Measurements from ENCODE around the gene ZNF784. TPM values are rescaled to one million over a fixed set of nuclear protein-coding genes. Genes with fewer than 3 reads are reported as not detected.

ZNF784 gene
- total and polyA plus RNA-seq, 2 of the 13 experiments (the other 11 are each of a cell fraction or from before 2014, with no cell fraction given), result 4.1 to 4.2 TPM

DNA sequence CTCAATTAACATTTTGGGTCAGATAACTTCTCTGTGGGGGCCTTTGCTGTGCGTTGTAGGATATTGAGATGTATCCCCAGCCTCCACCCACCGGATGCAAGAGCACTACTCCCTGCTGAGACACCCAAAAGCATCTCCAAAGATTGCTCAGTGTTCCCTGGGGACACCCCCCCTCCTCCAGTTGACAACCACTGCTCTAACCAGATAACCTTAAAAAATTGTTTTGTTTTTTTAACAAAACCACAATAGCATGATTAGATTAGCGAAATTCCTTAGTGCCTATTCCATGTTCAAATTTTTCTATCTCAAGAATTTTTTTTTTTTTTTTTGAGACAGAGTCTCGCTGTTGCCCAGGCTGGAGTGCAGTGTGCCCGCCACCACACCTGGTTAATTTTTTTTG lies 48.1 kb upstream of the ZNF784 start:
- no TSS peak for BruUV-seq (replicated peaks)
- no peak overlapping the region for H3K27ac ChIP-seq (ENCODE audit: extremely low read length, insufficient read depth, low read length)
- H3K27me3 ChIP-seq (ENCODE audit: control insufficient read depth in 1 of 2, insufficient read depth in 2 of 2, low read length in 2 of 2), result no peaks in the 10 kb centered on the region; a peak in 1 of 5 replicates
- peaks cover 37% of the 10 kb centered on the region for H4K20me1 ChIP-seq (ENCODE audit: insufficient read depth, low read length)
- intact Hi-C loops (cut with micrococcal nuclease; ENCODE audit: unreplicated experiment), result no loop called here
- no peak for FAIRE-seq
- H3K36me3 ChIP-seq (replicated peaks in 1 of 2; ENCODE audit: control insufficient read depth in 1 of 2, insufficient read depth in 2 of 2, low read length in 2 of 2), result peaks cover 27 to 51% of the 10 kb centered on the region in 2 experiments; a peak in 4 of 5 replicates
- no peak for ATAC-seq
- in situ Hi-C loops (cut with HindIII; ENCODE audit: extremely low pct_ligation_motif_present, low pct_unique_long_range_greater_than_20kb), result no loop called here
- H3K4me2 ChIP-seq (ENCODE audit: low read depth, low read length), result no peak overlapping the region
- no peak for DNase-seq (ENCODE audit: low spot score)
- H3K4me1 ChIP-seq (ENCODE audit: insufficient read depth, low read length), result peaks cover 24% of the 10 kb centered on the region
- ChIA-PET POLR2A (interaction anchor here (1.9 to 2.0 kb wide), 2 partner anchors 16 to 18 kb away, joined by 9 to 14 read pairs; partner anchors contain the start of gene U2AF2), CTCF (ENCODE audit: low intra/inter-chr PET ratio, low total read pairs) (no interaction called here)
- H3K4me3 ChIP-seq (replicated peaks in 1 of 3; ENCODE audit: insufficient read depth in 1 of 3, low read depth in 2 of 3, low read length in 3 of 3), result no peak overlapping the region
- H3K9ac ChIP-seq (ENCODE audit: insufficient read depth, low read depth, low read length), result no peak overlapping the region
- H2AFZ ChIP-seq (ENCODE audit: low read length), result no peak overlapping the region
- H3K9me3 ChIP-seq (ENCODE audit: low read length), result no peaks in the 10 kb centered on the region
- H3K79me2 ChIP-seq (ENCODE audit: insufficient read depth, low read length), result peaks cover 60% of the 10 kb centered on the region
- 97% methylated on average over 5 of the region's 5 CpGs for WGBS (ENCODE audit: low lambda C conversion rate)
- TF ChIP-seq ZNF569 (CRISPR knock-in tag; IDR thresholded peaks at IDR 0.05; ENCODE audit: borderline replicate concordance) (no peak), ZNF878 (CRISPR knock-in tag; IDR thresholded peaks at IDR 0.05) (no peak), SP4 (CRISPR knock-in tag; IDR thresholded peaks at IDR 0.05) (no peak), ZNF766 (CRISPR knock-in tag; IDR thresholded peaks at IDR 0.05; ENCODE audit: borderline replicate concordance) (no peak), ZNF773 (CRISPR knock-in tag; IDR thresholded peaks at IDR 0.05; ENCODE audit: borderline replicate concordance) (no peak), U2AF2 (IDR thresholded peaks at IDR 0.05; ENCODE audit: low read depth, low read length) (no peak)

DNA sequence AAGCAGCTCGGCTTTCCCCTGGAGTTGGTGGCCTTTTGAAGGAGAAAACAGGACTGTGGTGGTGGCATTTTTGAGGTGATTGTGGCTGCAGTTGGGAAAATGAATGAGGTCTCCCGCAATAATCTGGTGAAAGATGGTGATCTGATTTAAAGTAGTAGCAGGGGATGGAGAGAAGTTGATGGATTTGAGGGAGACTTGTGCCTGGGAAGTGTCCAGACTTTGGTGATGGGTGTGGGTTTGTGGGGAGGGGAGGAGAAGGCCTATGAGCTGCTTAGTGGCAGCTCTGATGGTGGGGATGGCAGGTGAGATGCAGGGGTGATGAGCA lies 46.6 kb upstream of the ZNF784 start:
- no TSS peak for BruUV-seq (replicated peaks)
- intact Hi-C loops (cut with micrococcal nuclease; ENCODE audit: unreplicated experiment) (no loop called here), in situ Hi-C loops (cut with HindIII; ENCODE audit: extremely low pct_ligation_motif_present, low pct_unique_long_range_greater_than_20kb) (no loop called here)
- Histone ChIP-seq H3K79me2 (ENCODE audit: insufficient read depth, low read length) (peaks cover 59% of the 10 kb centered on the region), H3K4me1 (ENCODE audit: insufficient read depth, low read length) (peaks cover 23% of the 10 kb centered on the region), H3K9me3 (ENCODE audit: low read length) (no peaks in the 10 kb centered on the region), H3K4me3 (replicated peaks in 1 of 3; ENCODE audit: insufficient read depth in 1 of 3, low read depth in 2 of 3, low read length in 3 of 3) (no peak overlapping the region), H3K27me3 (ENCODE audit: control insufficient read depth in 1 of 2, insufficient read depth in 2 of 2, low read length in 2 of 2) (no peaks in the 10 kb centered on the region; a peak in 1 of 5 replicates), H3K9ac (ENCODE audit: insufficient read depth, low read depth, low read length) (no peak overlapping the region), H2AFZ (ENCODE audit: low read length) (no peak overlapping the region), H3K36me3 (replicated peaks in 1 of 2; ENCODE audit: control insufficient read depth in 1 of 2, insufficient read depth in 2 of 2, low read length in 2 of 2) (peaks cover 39 to 59% of the 10 kb centered on the region in 2 experiments; a peak in 4 of 5 replicates), H4K20me1 (ENCODE audit: insufficient read depth, low read length) (peaks cover 51% of the 10 kb centered on the region), H3K27ac (ENCODE audit: extremely low read length, insufficient read depth, low read length) (no peak overlapping the region), H3K4me2 (ENCODE audit: low read depth, low read length) (no peak overlapping the region)
- ChIA-PET POLR2A (interaction anchor here (1.4 to 2.0 kb wide), 3 partner anchors 12 to 16 kb away, joined by 9 to 14 read pairs (median 10); partner anchors contain the start of gene U2AF2), CTCF (ENCODE audit: low intra/inter-chr PET ratio, low total read pairs) (interaction anchor here (1.4 kb wide), 1 partner anchor 18 kb away, joined by 7 read pairs; no protein-coding TSS in a partner anchor)
- ATAC-seq (no peak), FAIRE-seq (no peak), DNase-seq (ENCODE audit: low spot score) (no peak)
- TF ChIP-seq ZNF44 (CRISPR knock-in tag; IDR thresholded peaks at IDR 0.05), result no peak
- TF ChIP-seq ZNF260 (CRISPR knock-in tag; IDR thresholded peaks at IDR 0.05; ENCODE audit: borderline replicate concordance, low read depth), result no peak
- TF ChIP-seq ATF7-NPFF (CRISPR knock-in tag; IDR thresholded peaks at IDR 0.05; ENCODE audit: low read depth), result no peak
- no peak for TF ChIP-seq HMGA1 (CRISPR knock-in tag; conservative IDR thresholded peaks at IDR 0.05)
- TF ChIP-seq SPEN (CRISPR knock-in tag; IDR thresholded peaks at IDR 0.05; ENCODE audit: low read depth), result no peak
- TF ChIP-seq THAP11 (CRISPR knock-in tag; IDR thresholded peaks at IDR 0.05), result 0 out of 2 replicates have a peak, but pooled peaks have one; percentile 2
- TF ChIP-seq GATAD2A (CRISPR knock-in tag; IDR thresholded peaks at IDR 0.05), result no peak
- WGBS (ENCODE audit: low lambda C conversion rate), result 89% methylated on average over 2 of the region's 2 CpGs

All from HepG2 (cell line).